ENCODE measurements around the gene ATIC.

ATIC gene

DNA sequence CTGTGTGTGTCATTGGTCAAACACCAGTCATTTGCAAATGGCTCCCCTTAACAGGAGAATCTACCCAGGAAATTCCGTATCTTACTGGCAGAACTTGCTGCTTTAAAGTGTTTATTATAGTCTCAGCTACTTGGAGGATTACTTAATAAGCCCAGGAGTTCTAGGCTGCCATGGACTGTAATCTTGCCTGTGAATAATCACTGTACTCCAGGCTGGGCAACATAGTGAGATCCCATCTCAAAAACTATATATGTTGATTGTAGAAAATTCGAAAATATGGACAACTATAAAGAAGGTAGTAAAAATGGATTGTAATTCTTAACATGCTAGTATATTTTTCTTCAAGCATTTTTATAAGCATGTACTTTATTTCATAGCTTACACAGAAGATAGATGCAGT, 4.5 kb downstream of the ATIC start:
- DNase-seq: no peak

DNA sequence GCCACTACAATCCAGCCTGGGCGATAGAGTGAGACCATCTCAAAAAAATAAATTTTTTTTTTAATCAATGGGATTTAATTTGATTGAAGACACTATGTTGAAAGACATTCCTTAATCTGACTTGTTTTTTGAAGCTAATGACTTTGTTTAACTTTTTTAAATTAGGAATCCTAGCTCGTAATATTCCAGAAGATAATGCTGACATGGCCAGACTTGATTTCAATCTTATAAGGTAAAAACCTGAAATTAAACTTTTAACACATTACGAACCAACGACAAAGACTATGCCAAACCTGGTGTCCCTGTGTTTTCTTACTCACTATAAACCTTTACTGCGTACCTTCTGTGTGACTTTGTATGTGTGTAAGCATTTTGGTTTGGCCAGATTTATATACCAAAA, 7.6 kb downstream of the ATIC start:
- no peak for DNase-seq

DNA sequence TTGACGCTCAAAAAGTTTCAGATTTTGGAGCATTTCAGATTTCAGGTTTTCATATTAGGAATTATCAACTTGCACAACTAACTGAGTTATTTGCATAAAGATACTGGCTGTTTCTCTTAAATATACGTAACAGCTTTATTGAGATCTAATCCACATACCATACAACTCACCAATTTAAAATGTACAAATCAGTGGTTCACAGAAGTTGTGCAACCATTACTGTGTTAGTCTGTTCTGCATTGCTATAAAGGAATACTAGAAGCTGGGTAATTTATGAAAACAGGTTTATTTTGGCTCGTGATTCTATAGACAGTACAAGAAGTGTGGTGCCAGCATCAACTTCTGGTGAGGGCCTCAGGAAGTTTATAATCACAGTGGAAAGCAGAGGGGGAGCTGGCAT, 8.2 kb downstream of the ATIC start:
- no peak for DNase-seq

GRCh38 chr2:215320679-215321078, 8.8 kb downstream of the ATIC start:
- DNase-seq: no peak

GRCh38 chr2:215324811-215325210, 13.0 kb downstream of the ATIC start:
- DNase-seq: no peak

- DNase-seq: no peak
These were observed 16.2 kb downstream of the ATIC start for GRCh38 chr2:215328066-215328465.

- DNase-seq: no peak
These were observed 21.2 kb downstream of the ATIC start for GRCh38 chr2:215332872-215333595.

GRCh38 chr2:215338883-215339679, 27.2 kb downstream of the ATIC start:
- DNase-seq: no peak

GRCh38 chr2:215347878-215348277, 36.0 kb downstream of the ATIC start:
- DNase-seq: no peak

DNA sequence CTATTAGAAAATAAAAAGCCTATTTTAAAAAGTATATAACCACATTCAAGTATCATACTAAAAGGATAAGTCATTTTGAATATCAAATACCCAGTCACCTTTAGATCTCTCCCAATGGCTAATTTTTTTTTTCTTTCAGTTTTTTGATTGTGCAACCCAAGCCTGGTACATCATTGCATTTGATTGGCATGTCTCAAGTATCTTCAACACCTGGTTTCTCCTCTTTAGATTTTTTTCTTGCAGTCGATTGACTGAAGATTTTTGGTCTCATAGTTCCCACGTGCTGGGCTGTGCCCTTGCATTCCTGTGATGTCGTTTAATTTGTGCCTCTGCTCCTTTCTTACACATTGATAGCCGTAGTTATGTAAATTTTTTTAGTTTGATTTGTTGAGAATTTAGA, 40.7 kb downstream of the ATIC start:
- DNase-seq: no peak

GRCh38 chr2:215354771-215355695, 43.2 kb downstream of the ATIC start:
- peak; percentile 1 for DNase-seq

DNA sequence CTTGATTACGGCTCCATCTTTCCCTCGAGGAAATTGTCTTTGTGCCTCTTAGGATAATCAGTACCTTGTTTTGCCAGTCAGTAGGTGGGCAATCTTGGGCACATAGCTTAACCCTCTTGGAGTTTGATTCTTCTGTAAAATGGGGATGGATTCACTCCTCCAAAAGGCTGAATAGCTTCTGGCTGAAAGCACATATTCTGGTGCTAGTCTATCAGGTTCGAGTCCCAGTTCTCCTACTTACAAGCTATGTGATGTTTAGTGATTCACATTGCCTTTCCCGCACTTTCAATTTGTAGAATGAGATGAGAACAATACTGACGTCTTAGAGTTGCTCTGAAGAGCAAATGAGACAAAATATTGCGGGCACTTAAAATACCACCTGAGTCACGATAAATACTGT, 43.9 kb downstream of the ATIC start:
- peak; percentile 1 for DNase-seq

DNA sequence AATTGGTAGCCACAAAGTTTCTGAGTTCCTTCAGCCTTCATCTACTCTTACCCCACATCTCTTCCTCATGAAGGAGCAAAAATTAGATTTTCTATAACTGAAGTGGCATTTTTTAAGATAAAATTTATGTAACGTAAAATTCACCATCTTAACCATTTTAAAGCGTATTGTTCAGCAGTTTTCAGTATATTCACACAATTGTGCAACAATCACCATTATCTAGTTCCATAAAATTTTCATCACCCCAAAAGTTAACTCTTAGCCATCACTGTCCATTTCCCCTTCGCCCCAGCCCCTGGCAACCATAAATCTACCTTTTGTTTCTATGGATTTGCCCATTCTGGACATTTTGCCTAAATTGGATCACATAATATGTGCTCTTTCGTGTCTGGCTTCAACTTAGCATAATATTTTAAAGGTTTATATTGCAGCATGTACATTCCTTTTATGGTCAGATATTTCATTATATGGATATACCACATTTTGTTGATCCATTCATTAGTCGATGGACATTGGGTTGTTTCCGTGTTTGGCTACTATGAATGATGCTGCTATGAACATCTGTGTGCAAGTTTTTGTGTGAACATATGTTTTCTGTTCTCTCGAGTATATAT, 44.6 kb downstream of the ATIC start:
- peak; percentile 2 for DNase-seq

DNA sequence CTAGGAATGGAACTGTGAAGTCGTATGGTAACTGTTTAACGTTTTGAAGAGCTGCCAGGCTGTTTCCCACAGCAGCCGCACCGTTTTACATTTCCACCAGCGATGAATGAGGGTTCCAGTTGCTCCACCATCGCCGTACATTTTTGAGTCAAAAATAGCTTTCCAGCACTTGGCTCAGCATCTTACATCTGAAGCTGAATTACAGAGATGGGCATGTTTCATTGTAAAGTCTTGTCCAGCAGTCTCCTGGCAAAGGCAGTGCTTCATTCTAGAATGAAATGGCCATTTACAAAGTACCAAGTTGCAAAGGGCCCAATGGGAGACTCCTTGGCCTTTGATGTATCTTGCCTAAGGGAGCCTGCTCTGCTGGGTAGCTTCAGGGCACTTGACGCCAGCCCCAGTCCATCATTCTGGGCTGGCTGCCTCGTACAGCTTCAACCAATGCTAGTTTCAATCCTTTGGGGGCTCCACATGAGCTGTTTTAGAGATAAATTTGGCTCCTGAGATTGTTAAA, 45.1 kb downstream of the ATIC start:
- DNase-seq: peak; percentile 30

DNA sequence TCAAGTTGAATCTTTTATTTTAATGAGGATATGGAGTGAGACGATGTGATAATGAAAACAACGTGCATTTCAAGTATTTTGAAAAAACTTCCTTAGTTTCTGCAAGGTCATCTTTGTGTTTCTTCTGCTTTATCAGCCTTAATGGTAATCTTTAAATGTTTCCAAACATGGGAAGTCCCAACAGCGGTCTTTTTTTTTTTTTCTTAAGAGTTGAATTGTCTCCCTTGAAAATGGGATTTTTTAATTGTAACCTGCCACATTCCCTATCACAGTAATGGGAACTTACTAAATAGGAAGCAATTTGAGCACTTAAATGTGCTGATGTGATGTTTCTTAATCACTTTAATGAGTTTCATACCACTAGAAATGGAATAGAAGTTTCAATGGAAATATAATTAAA, 45.8 kb downstream of the ATIC start:
- peak; percentile 5 for DNase-seq

GRCh38 chr2:215358312-215358845, 46.5 kb downstream of the ATIC start:
- peak; percentile 23 for DNase-seq

GRCh38 chr2:215358891-215359575, 47.2 kb downstream of the ATIC start:
- peak; percentile 6 for DNase-seq

DNA sequence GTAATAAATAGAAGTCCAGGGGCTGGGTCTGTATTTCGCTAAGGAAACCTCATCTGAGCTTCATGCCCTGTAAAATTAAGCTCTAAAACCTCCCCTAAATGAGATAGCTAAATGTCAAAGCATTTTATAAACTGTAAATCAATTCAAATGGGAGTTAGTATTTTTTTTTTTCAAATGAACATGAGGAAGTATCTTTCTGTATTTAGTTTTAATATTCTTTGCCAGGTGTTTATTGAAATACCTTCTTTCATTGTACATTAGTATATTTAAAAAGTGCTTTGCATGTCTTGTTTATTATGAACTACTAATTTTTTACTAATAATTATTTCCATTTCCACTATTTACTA, 47.7 kb downstream of the ATIC start:
- DNase-seq: no peak

DNA sequence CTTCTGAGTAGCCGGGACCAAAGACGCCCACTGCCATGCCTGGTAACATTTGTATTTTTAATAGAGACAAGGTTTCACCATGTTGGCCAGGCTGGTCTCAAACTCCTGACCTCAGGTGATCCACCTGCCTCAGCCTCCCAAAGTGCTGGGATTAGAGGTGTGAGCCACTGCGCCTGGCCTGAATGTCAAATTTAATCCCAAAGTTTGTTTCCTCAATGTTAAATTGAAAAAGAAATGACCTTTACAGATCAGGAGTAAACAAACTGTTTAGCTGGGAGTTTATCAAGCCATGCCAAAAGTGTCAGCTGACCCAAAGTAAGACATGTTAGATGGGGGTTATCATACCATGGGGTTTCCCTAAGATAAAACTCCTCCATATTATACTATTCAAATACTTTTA, 48.2 kb downstream of the ATIC start:
- peak; percentile 0 for DNase-seq

- no peak for DNase-seq
These were observed 48.7 kb downstream of the ATIC start for GRCh38 chr2:215360596-215360995.

DNA sequence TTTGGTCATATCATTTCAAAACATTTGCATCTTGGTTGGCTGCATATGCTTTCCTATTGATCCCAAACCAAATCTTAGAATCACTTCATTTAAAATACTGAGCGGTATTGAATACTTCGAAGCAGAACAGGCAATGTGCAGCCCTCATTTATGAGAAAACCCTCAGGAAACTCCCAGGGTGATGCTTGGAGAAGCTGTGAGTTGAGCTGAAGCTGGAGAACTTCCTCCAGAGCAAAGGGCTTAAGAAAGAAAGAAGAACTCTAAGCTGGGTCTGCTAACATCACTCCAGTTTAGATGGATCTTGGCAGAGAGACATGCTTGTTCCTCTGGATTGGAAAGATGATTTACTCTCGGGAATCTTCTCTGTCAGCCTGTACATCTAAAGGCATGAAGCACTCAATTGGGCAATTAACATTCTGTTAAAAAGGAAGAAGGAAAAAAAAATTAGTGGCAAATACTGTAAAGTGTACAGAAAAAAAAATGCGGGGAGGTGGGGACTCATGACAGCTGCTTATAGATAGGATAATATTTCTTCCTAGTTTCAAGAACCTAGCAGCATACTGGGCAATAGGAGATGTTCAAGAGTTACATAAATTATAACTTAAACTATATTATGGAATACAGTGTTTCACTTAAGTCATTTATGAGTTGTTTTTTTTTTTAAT, 49.5 kb downstream of the ATIC start:
- DNase-seq: peak; percentile 0
